T-helper 1 cell treated with Interleukin-12 subunit alpha and Interleukin-12 subunit beta and Interleukin-4 antibody, amounts not matched to agents 30 ng/mL and 1 ng/mL, for 36 hours (primary cell): Measurements from ENCODE around the gene KCNC3. TPM values are rescaled to one million over a fixed set of nuclear protein-coding genes. Genes with fewer than 3 reads are reported as not detected.

Source experiments
- intact Hi-C: fragments of 100-400 bp; cut with micrococcal nuclease; formaldehyde crosslinking; loops from one replicate; pipeline ENCODE4 v1.15.1; 2024
- total RNA-seq: library from RNA; stranded (reverse); gene quantifications from 2 replicates; pipeline ENCODE4 v1.2.3, GENCODE V29; 2022

Gene KCNC3
- total RNA-seq, 1 donor from 2014 or later = 16.0 TPM

DNA sequence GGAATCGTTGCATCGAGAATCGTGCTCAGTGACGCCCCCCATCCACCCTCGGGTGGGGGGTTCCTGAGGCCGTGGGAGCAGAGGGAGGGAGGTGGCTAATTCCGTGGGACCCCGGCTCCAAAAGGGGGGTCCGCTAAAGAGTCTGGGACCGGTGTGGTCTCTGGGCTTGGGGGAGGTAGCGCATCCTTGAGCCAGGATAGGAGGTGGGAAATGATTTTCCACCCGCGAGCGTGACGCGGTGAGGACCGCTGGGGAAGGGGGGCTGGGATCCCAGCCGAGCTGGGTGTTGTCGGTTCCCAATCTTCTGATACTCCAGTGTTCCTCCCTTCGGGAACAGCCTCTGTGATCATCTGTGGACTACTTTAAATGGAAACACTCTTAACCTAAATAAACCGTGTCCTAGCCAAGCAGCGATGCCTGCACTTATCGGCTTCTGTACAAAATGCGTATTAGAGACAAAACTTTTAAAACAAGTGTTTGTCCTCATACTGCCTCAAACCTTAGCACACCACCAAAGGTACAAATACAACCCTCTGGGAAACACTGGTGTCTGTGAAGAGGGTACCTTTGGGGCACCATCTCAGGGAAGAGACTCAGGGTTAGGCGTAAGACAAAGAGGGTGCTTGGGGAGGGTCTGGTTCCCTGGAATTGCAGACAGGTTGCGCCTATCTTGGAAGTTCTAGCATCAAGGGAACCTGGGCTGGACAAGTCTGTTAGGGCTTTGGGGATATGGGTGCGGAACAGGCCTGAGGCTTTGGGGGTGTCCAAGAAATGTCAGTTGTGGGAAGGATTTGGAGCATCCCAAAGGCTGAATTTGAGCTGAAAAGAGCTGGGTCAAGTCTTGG, 16.0 kb downstream of the KCNC3 start:
- intact Hi-C loops = no loop called here

DNA sequence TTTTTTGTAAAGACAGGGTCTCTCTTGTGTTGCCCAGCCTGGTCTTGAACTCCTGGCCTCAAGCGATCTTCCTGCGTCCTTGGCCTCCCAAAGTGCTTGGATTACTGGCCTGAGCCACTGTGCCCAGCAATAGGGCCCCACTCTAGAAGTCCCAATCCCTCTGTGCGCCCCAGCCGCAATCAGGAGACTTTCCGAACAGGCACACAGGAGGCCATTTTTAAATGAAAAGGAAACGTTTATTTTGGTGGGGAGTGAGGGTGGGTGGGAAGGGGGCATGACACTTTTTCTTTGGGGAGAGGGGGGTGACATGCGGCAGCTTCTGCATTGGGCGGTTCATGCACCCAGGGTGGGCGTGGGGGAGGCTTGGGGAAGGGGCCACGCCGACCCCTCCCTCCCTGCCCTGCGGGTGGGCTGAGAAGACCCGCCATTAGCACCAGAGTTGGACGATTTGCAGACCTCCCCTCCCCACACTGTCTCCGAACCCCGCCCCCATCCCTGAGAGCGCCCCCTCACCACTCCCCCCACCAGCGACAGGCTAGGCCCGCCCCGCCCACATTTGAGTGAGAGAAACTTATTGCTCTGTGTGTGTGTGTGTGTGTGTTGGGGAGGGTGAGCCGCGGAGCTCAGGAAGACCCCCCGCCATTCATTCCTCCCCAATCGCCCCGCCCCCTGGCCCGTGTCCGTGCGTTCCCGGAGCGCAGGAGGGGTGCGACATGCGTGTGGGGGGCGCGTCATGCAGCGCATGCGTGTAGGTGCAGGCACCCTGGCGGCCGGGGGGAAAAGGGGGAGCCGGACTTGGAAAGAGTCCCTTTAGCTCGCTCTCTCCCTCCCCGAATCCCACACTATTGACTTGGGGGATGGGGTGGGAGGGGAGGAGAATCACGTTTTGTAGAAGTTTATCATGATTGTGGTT, 17.2 kb downstream of the KCNC3 start:
- intact Hi-C loops = no loop called here

DNA sequence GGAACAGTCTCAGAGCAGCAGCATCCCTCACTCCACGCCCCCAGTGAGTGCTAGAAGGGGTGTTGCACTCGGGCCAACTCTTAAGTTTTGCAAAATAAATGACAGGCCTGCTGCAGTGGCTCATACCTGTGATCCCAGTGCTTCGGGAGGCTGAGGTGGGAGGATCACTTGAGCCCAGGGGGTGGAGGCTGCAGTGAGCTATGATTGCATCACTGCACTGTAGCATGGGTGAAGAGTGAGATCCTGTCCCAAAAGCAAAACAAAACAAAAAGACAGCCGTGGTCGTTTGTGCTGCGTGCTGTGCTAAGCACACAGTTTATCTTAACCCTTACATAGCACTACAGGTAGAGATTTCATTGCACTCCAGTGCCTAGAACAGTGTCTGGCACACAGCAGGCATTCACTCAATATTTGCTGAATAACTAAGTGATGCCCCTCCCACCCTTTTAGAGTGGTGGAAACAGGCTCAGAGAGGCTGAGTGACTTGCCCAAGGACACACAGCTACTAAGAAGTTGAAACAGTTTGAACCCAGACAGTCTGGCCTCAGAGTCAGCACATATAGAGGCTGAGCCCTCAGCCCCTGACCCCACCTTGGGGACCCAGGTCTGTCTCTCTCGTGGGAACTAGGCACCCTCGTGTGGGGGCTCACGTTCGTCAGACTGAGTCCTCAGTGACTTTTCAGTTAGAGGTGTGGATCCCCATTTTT, 18.3 kb downstream of the KCNC3 start:
- intact Hi-C loops = no loop called here

DNA sequence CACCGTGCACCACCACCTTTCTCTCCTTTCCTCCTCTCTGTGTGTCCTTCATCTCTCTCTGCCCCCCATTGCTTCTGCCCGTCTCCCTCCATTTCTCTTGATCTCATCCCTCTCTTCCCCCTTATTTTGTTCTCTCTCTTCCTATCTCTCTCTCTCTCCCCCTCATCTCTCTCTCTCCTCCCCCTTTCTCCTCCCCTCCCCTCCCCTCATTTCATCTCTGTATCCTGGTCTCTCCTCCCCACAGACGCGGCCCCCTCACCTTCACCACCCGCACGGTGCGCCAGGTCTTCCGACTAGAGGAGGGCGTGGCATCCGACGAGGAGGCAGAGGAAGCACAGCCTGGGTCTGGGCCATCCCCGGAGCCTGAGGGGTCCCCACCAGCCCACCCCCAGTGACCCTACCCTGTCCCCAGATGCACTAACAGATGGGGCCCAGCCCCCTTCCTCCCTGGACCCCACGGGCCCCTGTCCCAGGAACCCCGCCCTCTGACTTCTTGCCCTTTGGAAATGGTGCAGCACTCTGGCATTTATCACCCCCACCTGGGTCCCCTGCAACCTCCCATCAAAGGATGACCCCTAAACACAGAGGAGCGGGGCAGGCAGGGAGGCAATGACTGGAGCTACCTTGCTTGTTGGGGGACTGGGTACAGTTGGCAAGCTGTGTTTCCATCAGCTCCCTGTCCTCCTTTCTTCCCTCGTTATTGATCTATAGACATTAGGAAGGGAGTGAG, 19.6 kb downstream of the KCNC3 start:
- intact Hi-C loops = no loop called here

DNA sequence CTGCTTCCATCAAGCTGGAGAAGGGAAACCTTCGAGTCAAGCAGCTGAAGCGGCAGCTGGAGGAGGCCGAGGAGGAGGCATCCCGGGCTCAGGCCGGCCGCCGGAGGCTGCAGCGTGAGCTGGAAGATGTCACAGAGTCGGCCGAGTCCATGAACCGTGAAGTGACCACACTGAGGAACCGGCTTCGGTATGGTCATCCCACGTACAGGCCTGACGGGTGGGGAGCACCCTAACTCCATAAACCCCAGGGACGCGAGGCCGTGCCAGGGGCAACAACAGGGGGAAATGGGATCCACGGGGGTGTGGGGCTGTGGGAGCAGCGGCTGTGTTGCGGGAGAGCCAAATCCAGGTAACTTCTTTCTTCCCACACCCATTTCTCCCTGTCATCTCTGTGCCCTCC, 20.2 kb downstream of the KCNC3 start:
- intact Hi-C loops = no loop called here

DNA sequence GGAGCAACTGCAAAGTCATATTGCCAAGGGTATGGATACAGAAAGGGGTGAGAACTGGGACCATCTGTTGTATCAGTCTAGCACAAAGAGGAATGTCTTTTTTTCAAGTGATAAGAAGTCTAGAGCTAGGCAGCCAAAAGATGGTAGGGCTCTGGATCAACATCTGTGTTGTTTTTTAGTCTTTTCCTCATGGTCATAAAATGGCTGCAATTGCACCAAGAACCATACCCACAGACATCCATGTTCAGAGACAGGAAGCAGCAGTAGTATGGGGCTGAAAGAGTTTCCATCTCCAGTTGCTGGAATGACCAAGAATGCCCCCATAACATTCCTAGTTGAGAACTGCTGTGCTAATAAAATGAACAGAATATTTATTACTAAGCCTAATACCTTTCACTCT, 25.6 kb downstream of the KCNC3 start:
- intact Hi-C loops = no loop called here

DNA sequence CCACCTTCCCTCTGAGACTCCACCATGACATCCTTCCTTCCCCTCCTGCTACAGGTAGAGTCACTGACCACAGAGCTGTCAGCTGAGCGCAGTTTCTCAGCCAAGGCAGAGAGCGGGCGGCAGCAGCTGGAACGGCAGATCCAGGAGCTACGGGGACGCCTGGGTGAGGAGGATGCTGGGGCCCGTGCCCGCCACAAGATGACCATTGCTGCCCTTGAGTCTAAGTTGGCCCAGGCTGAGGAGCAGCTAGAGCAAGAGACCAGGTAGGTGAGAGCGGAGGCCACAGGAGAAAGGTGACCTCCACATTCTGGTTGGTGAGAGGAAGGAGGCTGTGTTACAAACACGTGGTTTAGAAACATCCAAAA, 27.6 kb downstream of the KCNC3 start:
- intact Hi-C loops = no loop called here

- intact Hi-C loops = no loop called here
These were observed 28.2 kb downstream of the KCNC3 start for GRCh38 chr19:50300814-50301606.

DNA sequence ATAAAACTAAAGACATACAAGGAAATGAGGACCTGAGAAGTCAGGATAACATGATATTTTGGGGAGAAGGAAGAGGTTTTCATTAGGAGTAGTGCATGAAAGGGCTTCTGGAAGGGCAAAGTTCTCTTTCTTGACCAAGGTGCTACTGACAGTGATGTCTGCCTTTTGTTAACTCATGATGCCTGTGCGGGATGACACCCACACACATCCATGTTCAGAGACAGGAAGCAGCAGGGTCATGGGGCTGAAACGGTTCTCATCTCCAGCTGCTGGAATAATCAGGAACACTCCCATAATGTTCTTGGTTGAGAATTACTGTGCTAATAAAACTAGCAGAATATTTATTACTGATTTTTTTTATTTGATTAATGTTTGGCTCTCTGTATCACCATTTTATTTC, 29.1 kb downstream of the KCNC3 start:
- intact Hi-C loops = no loop called here

DNA sequence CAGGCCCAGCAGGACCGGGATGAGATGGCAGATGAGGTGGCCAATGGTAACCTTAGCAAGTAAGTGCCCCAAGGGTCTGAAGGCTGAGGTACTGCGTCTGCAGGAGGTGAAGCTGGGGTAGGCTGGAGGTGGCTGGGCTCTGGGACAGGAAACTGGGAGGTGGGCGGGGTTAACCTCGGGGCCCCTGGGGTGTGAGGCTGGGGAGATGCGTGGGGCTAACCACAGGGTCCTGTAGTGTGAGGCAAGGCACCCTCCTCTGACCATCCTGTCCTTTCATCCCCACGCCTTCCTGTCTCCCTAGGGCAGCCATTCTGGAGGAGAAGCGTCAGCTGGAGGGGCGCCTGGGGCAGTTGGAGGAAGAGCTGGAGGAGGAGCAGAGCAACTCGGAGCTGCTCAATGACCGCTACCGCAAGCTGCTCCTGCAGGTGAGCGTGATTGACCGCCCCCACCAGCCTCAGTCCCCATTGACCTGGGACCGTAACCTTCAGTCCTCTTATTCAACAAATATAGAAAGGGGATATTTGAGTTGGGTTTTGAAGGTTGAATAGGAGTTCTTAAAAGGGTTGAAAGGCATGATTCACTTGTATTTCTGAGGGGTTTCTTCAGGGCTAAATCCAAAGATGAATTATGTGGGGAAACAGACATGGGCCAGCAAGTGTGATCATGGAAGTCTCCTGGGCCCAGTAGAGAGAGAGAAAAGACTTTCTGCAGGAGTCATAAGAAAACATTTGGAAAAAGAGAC, 35.7 kb downstream of the KCNC3 start:
- intact Hi-C loops = no loop called here

DNA sequence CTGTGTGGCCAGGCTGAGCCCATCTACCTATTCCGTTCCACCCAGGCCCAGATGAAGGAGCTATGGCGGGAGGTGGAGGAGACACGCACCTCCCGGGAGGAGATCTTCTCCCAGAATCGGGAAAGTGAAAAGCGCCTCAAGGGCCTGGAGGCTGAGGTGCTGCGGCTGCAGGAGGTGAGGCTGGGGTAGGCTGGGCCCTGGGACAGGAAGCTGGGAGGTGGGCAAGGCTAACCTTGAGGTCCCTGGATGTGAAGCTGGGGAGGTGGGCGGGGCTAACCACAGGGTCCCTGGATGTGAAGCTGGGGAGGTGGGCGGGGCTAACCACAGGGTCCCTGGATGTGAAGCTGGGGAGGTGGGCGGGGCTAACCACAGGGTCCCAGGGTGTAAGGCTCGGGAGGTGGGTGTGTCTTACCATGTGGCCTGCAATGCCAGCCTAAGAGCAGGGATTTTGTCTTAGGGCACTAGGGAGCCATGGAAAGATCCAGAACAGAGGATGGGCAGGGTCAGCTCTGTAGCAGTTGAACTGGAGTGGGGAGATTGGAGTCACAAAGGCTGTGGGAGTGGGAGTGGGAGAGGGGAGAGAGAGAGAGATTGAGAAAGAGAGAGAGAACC, 36.9 kb downstream of the KCNC3 start:
- intact Hi-C loops = no loop called here

GRCh38 chr19:50290775-50291174, 38.4 kb downstream of the KCNC3 start:
- intact Hi-C loops = no loop called here

- intact Hi-C loops = no loop called here
These were observed 39.2 kb downstream of the KCNC3 start for GRCh38 chr19:50290011-50290410.

GRCh38 chr19:50288954-50289353, 40.2 kb downstream of the KCNC3 start:
- intact Hi-C loops = no loop called here

DNA sequence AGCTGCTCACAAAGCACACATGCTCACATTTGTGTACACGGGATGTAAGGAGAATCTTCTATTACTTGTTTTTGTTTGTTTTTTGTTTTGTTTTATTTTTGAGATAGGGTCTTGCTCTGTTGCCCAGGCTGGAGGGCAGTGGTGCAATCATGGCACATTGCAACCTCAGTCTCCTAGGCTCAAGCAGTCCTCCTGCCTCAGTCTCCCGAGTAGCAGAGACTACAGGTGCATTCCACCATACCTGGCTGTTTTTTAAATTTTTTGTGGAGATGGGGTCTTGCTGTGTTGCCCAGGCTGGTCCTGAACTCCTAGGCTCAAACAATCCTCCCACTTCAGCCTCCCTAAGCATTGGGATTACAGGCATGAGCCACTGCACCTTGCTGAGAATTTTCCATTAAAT, 41.8 kb downstream of the KCNC3 start:
- intact Hi-C loops = no loop called here

- intact Hi-C loops = no loop called here
These were observed 42.7 kb downstream of the KCNC3 start for GRCh38 chr19:50286443-50286842.

GRCh38 chr19:50285833-50286232, 43.3 kb downstream of the KCNC3 start:
- intact Hi-C loops = no loop called here

DNA sequence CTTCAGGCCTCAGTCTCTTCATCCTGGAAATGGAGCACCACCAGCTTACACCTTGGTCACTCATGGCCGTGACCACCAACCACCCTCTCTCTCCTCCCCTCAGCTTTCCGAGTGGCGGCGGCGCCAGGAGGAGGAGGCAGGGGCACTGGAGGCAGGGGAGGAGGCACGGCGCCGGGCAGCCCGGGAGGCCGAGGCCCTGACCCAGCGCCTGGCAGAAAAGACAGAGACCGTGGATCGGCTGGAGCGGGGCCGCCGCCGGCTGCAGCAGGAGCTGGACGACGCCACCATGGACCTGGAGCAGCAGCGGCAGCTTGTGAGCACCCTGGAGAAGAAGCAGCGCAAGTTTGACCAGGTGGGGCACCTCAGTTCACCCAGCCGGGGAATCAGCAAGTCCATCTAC, 47.7 kb downstream of the KCNC3 start:
- intact Hi-C loops = no loop called here

- intact Hi-C loops = no loop called here
These were observed 48.2 kb downstream of the KCNC3 start for GRCh38 chr19:50280983-50281382.
